ENCODE results near the gene RAPGEF4. TPM values are rescaled to one million over a fixed set of nuclear protein-coding genes. Genes with fewer than 3 reads are reported as not detected.

RAPGEF4 gene
- total and polyA plus RNA-seq, 12 donors = 1.2 to 11.2 (median 7.9) TPM

- no peak overlapping the region for H3K27ac ChIP-seq
- no peak for ATAC-seq
- no peak for DNase-seq
- no peaks in the 10 kb centered on the region for H3K27me3 ChIP-seq
- 91 to 93% methylated on average over 4 of the region's 4 CpGs for WGBS, 2 donors
- H3K36me3 ChIP-seq = peaks cover 0 to 6% (median 0%) of the 10 kb centered on the region in 9 donors
- TF ChIP-seq CTCF (IDR thresholded peaks at IDR 0.05) = no peak
- H3K4me1 ChIP-seq = peaks cover 0 to 28% (median 10%) of the 10 kb centered on the region in 9 donors
- no peak overlapping the region for H3K4me3 ChIP-seq
- no peaks in the 10 kb centered on the region for H3K9me3 ChIP-seq
- intact Hi-C loops (cut with DNase I) = no loop called here
These were observed 315.0 kb downstream of the RAPGEF4 start for GRCh38 chr2:173050684-173051083.

- H3K36me3 ChIP-seq = peaks cover 0 to 6% (median 0%) of the 10 kb centered on the region in 9 donors
- WGBS, 2 donors = 76 to 77% methylated on average over 7 of the region's 7 CpGs
- H3K9me3 ChIP-seq = no peaks in the 10 kb centered on the region
- H3K27me3 ChIP-seq = no peaks in the 10 kb centered on the region
- intact Hi-C loops (cut with DNase I) = no loop called here
- ATAC-seq (no peak), DNase-seq (no peak)
- H3K4me3 ChIP-seq = no peak overlapping the region
- peaks cover 0 to 28% (median 10%) of the 10 kb centered on the region in 9 donors for H3K4me1 ChIP-seq
- H3K27ac ChIP-seq = no peak overlapping the region
- no peak for TF ChIP-seq CTCF (IDR thresholded peaks at IDR 0.05)
These were observed 316.0 kb downstream of the RAPGEF4 start for GRCh38 chr2:173051463-173052215.

- WGBS, 2 donors = 88 to 93% methylated on average over 3 of the region's 3 CpGs
- Histone ChIP-seq H3K36me3 (peaks cover 0 to 6% (median 0%) of the 10 kb centered on the region in 9 donors), H3K4me3 (no peak overlapping the region), H3K4me1 (peaks cover 0 to 39% (median 10%) of the 10 kb centered on the region in 9 donors), H3K27me3 (no peaks in the 10 kb centered on the region), H3K27ac (no peak overlapping the region), H3K9me3 (no peaks in the 10 kb centered on the region)
- intact Hi-C loops (cut with DNase I) = no loop called here
- no peak for TF ChIP-seq CTCF (IDR thresholded peaks at IDR 0.05)
- DNase-seq (no peak), ATAC-seq (no peak)
These were observed 317.5 kb downstream of the RAPGEF4 start for GRCh38 chr2:173053043-173053699.

- DNase-seq (no peak), ATAC-seq (no peak)
- peaks cover 0 to 36% (median under 1%) of the 10 kb centered on the region in 9 donors for H3K4me1 ChIP-seq
- intact Hi-C loops (cut with DNase I) = no loop called here
- WGBS, 2 donors = 95 to 98% methylated on average over 3 of the region's 3 CpGs
- no peaks in the 10 kb centered on the region for H3K27me3 ChIP-seq
- no peak overlapping the region for H3K27ac ChIP-seq
- H3K4me3 ChIP-seq = no peak overlapping the region
- peaks cover 0 to 3% (median 0%) of the 10 kb centered on the region in 11 donors for H3K9me3 ChIP-seq
- no peak for TF ChIP-seq CTCF (IDR thresholded peaks at IDR 0.05)
- peaks cover 0 to 6% (median 0%) of the 10 kb centered on the region in 9 donors for H3K36me3 ChIP-seq
These were observed 318.8 kb downstream of the RAPGEF4 start for GRCh38 chr2:173054466-173054865.
